ENCODE data around the gene KLF3.
A peak's percentile ranks its signal among the peaks of the same experiment; 100 is the strongest.

KLF3 gene

DNA sequence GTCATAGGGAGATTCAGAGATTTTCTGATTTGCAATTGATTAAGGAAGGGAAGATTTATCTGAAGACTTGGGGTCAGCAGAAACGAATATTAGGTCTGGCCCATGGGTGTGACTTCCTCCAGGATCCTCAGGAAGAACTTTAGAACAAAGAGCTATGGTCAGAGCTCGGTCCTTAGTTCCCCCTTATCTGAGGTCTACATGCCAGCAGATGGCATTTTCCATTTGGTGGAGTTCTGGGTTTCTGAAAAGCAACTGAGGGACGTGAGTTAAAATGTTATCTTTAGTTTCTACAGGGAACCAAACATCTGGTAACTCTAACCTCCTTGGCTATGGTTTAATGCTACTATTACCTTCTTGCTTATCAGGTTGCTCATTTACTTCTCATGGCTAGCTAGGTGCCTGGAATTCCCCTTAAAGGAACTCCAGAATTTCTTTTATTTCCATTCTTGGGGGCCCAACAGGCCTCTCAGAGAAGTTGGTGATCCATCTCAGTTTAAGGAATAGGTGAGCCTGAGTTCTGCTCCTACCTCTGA is 40.7 kb downstream of the KLF3 start:
- DNase-seq = no peak

DNA sequence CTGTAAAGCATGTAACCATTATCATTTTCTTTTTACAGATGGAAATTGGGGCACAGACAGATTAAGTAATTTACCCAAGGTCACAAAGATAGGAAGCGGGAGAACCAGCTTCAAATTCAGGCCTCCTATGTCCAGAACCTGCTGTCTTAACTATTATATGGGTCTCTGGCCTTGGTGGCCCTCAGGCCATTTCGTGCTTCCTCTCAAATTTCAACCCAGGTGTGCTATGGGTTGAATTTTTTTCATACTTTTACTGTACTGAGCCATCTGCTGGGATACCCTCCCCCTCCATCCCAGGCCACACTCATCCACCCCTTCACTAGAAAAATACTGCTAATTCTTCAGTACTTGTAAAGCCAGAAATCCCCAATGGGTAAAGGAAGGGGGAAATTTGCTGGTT is 42.3 kb downstream of the KLF3 start:
- DNase-seq = no peak

DNA sequence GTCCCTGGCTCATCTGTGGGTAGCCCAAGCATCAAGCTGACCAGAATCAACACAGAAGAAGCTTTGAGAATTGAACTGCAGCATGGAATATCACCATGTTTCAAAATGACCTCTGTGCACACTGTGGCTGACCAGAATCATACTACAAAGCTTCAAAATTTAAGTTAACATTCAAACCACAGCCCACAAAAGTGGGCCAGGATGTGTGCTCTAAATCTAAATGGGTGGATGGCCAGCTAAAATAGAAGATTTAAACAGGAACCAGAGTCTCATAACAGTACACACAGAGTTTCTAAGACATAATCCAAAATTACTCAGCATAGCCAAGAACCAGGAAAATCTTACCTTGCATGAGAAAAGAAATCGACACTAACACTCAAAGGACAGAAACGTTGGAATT is 46.1 kb downstream of the KLF3 start:
- no peak for DNase-seq

- DNase-seq = no peak
Measured at GRCh38 chr4:38711066-38711465, 47.1 kb downstream of the KLF3 start.

GRCh38 chr4:38715050-38715449 is 51.1 kb downstream of the KLF3 start:
- no peak for DNase-seq

GRCh38 chr4:38716256-38716655 is 52.3 kb downstream of the KLF3 start:
- DNase-seq = no peak

GRCh38 chr4:38717604-38718003 is 53.6 kb downstream of the KLF3 start:
- no peak for DNase-seq

DNA sequence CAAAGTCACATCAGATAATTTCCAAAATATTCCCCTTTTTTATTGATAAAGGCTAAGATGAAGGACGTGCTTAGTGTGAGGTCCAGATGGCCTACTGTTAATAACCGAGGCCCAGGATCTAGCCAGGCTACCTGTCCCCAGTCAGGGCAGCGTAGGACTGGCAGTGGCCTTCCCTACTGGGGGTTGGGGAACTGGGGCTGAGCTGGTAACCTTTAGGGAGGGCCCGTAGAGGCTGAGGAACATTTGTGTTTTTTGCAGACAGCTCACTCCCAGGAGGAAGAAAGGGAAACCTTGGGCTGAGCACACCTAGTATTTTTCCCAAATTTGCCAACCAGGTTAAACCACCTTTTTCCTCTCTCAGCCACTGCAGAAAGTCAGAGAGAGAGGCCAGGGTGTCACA is 59.1 kb downstream of the KLF3 start:
- no peak for DNase-seq

GRCh38 chr4:38723726-38724474 is 59.9 kb downstream of the KLF3 start:
- no peak for DNase-seq

DNA sequence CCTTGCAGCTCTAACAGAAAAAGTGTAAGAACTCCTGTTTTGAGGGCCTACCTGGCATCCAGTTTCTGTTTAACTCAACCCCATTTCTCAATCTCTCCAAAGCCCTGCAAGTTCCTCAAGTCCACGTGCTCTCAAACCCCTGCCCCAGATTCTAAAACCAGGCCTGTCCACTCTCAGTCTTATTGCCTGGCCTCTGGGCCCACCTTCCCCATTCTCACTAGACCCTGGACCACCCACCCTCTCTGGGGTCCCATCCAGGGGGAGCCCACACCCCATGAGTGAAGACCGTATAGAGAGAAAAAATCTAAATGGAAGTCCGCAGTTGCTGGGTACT is 60.4 kb downstream of the KLF3 start:
- no peak for DNase-seq

GRCh38 chr4:38728631-38729141 is 64.7 kb downstream of the KLF3 start:
- no peak for DNase-seq

GRCh38 chr4:38730493-38730829 is 66.5 kb downstream of the KLF3 start:
- no peak for DNase-seq

- DNase-seq = peak; percentile 77
Measured at GRCh38 chr4:38730830-38731646, 67.0 kb downstream of the KLF3 start.

DNA sequence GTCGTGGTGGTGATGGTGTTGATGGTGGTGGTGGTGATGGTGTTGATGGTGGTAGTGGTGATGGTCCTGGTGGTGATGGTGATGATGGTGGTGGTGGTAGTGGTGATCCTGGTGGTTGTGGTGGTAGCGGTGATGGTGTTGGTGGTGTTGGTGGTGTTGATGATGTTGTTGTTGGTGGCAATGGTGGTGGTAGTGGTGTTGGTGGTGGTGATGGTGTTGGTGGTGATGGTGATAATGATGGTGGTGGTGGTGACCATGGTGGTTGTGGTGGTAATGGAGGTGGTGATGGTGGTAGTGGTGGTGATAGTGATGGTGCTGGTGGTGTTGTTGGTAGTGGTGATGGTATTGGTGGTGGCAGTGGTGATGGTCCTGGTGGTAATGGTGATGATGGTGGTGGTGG is 69.7 kb downstream of the KLF3 start:
- no peak for DNase-seq

- no peak for DNase-seq
Measured at GRCh38 chr4:38734446-38734845, 70.4 kb downstream of the KLF3 start.

DNA sequence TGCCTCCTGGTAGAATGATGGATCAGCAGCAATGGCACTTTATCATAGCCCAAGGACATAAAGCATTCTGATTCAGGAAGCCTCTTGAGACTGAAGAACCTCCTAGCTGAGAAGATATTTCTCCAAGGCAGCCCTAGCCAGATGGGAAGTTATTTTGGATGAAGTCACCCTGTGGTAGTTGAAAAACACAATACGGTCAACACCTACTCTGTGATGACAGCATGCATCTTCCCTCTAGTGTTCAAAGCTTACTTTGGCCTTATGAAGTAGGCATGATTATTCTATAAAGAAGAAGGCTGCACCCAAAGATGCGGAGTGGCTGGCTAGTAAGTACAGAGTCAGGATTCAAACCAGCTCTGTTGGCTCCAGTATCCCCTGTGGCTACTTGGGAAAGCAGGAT is 70.9 kb downstream of the KLF3 start:
- DNase-seq = no peak

- DNase-seq = no peak
Measured at GRCh38 chr4:38735870-38736269, 71.9 kb downstream of the KLF3 start.

- no peak for DNase-seq
Measured at GRCh38 chr4:38738940-38739803, 75.2 kb downstream of the KLF3 start.

DNA sequence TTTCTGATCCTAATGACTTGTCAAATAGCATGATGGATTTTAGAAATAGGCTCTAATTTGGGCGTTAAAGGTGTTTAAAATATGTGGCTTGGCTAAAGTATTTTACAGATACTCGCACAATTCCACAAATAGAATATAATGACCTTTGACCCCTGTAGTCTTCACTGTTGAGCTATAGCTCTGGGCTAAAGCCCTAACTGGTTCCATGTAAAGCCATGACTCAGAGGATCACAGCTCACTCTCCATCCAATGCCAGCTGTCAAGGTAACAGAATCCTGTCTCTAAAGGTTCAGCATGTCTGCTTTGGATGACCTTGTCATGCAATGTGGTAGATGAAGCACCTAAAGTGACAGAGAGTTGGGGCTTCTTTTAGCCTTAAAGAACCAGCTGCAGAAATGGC is 76.3 kb downstream of the KLF3 start:
- no peak for DNase-seq

- DNase-seq = no peak
Measured at GRCh38 chr4:38743866-38744265, 79.9 kb downstream of the KLF3 start.

GRCh38 chr4:38745881-38746280 is 81.9 kb downstream of the KLF3 start:
- DNase-seq = no peak

DNA sequence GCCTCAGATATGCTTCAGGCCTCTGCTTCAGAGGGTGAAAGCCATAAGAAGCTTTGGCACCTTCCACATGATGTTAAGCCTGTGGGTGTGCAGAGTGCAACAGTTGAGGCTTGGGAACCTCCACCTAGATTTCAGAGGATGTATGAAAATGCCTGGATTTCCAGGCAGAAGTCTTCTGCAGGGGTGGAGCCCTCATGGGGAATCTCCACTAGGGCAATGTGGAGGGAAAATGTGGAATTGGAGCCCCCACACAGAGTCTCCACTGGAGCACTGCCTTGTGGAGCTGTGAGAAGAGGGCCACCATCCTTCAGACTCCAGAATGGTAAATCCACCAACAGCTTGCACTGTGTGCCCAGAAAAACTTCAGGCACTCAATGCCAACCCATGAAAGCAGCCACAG is 83.6 kb downstream of the KLF3 start:
- no peak for DNase-seq

DNA sequence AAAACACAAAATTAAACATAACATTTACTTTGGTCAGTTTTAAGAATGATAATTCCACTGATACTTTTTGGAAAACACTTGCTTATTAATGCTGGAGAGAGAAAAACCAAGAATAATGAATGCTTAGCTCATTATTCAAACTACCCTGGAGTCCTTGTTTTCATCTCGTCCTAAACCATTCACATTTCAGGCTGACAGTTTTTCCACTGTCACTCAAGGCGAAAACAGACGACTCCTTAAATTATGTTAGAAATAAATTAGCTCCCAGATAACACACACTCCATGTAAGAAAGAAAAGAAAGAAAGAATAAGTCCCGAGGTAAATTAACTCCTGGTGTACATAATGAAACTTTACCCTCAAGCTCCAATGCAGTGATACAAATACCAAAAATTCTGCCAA is 85.3 kb downstream of the KLF3 start:
- DNase-seq = no peak

All from activated CD4-positive, alpha-beta T cell treated with anti-CD3 and anti-CD28 coated beads for 1 hour (primary cell).